DMS153 (cell line): Measurements from ENCODE around the gene UROS.

Experiments used
- DNase-seq: peaks from one replicate; lab custom pipeline; 2025; lab: John Stamatoyannopoulos, UW

UROS gene

DNA sequence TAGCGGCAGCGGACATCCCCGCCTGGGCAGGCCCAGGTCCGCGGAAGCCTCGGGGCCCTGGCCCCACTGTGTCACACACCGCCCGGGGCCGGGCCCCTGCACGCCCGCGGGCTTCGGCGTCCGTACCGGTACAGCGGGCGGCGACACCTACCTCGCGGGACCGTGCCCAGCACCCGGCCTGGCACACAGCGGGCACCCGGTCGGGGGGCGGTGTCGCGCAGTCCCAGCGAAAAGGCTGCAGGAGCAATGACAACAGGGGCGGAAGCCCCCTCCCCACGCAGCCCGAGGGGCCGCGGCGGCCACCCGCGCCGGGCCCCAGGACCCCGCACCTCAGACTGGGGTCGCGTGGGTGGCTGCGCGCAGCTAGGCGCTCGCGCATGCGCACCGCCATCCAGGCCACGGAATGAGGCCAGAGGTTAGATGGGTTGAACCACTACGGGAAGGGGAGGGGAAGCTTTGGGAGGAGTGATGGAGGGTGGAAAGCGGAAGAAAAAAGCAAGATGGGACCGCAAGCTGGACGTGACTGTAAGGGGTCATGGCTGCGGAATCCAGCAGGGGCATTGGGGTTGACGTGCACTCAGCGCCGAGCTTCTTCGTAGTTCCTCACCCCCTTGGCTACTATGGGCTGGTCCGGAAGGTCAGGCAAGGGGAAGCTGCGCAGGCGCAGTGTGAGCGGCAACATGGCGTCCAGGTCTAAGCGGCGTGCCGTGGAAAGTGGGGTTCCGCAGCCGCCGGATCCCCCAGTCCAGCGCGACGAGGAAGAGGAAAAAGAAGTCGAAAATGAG is at the start of gene UROS, which contains the start of gene BCCIP:
UROS (minus strand) TSS at position 381 of the 785 bp plus-strand sequence. CDS start 6,759 bp downstream, outside the sequence.
BCCIP (plus strand) TSS at position 669 of the 785 bp plus-strand sequence; CDS start at position 681, 12 bp downstream.
- peak; percentile 79 for DNase-seq

GRCh38 chr10:125871338-125871737 is 48.3 kb upstream of the UROS start:
- DNase-seq, result peak; percentile 61

- DNase-seq, result peak; percentile 7
These were observed 45.4 kb upstream of the UROS start for GRCh38 chr10:125868372-125868975.

DNA sequence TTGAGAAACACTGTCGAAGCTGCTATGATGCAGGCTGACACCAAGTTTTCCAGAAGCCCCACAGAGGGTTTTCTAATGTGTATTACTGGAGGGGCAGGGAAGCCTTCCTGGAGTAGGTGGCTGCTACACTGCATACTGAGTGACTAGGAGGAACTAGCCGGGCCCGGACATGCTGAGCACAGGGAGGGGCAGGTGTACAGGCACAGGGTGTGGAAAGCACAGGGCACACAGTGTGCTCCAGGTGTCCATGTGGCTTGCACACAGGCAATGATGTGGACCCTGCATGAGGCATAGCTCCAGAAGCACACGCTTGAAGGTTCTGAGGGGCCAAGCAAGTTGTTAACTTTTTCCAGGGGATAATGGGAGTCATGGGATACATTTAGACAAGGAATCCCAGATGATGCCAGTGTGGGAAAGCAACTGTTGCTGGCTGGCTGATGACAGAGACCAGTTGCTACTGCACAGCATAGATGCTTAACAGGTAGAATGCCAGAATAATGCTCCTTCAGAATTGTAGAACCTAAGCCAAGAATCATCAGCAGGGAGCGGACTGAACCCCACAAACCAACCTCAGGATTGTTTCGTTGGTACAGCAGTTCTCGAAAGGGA is 43.5 kb upstream of the UROS start:
- no peak for DNase-seq

DNA sequence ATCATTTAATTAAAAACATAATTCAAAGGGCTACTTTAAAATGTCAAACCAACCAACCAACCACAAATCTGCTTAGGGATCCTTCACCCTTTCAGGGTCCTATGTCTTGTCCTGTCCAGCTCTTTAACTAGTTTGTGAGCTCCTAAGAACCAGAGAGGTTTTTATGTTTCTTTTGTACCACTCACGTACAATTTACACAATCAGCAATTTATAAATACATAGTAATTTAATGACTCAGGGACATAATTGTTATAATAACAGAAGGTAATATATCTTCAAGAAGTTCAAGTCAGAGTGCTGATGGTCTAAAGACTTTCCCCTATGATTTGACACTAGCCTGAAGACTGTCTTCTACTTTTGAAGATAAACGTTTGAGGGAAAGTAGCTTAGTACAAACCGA is 42.1 kb upstream of the UROS start:
- no peak for DNase-seq

GRCh38 chr10:125859128-125859817 is 36.2 kb upstream of the UROS start:
- DNase-seq, result peak; percentile 90

DNA sequence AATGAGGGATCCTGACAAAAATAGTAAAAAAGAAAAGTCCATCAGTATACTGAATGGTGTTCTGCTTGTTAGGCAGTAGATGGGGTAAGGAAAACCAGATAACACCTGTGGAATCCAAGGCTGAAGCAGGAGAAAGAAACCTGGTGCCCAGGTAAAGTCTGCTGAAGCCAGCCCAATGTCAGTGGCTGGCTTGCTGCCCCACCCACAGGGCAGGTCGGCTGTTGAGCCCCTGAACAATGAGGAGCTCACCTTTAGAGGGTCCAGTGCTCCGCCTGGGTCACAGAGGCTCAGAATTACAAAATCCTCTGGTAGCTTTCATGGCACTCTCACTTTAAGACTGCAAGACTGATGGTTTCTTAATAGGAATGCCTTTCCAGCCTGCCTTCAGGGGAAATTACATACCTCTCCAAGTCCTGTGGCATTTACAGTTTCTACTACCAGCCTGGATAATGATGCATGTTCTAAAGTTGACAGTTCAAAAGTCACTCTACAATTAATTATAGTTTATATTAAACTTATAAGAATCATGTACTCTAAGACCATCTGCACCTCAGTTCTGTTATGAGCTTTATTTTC is 34.2 kb upstream of the UROS start:
- no peak for DNase-seq

- DNase-seq, result no peak
These were observed 29.4 kb upstream of the UROS start for GRCh38 chr10:125852487-125852886.

GRCh38 chr10:125850766-125851731 is 28.0 kb upstream of the UROS start:
- no peak for DNase-seq

GRCh38 chr10:125849448-125849847 is 26.4 kb upstream of the UROS start:
- no peak for DNase-seq

DNA sequence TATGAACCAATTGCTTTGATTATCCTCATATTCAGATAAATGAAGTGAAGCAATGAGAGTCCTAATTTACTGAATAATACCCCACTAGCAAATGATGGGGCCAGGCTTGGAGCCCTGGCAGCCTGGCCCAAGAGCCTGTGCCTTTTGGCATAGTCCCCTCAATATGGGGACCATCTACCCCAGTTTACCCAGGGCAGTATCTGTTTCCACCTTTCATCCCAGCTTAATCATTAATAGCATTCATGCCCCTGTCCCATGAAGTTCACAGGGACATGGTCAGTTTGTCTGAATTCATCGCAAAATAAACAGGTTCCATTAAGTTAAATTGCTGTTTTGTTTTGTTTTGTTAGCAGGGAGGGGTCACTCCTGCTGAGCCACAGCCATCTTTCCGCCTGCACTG is 25.8 kb upstream of the UROS start:
- DNase-seq, result no peak

- DNase-seq, result no peak
These were observed 25.3 kb upstream of the UROS start for GRCh38 chr10:125848371-125848770.

GRCh38 chr10:125846894-125847293 is 23.8 kb upstream of the UROS start:
- DNase-seq, result no peak

GRCh38 chr10:125845617-125846016 is 22.6 kb upstream of the UROS start:
- no peak for DNase-seq

GRCh38 chr10:125844751-125845221 is 21.7 kb upstream of the UROS start:
- no peak for DNase-seq

DNA sequence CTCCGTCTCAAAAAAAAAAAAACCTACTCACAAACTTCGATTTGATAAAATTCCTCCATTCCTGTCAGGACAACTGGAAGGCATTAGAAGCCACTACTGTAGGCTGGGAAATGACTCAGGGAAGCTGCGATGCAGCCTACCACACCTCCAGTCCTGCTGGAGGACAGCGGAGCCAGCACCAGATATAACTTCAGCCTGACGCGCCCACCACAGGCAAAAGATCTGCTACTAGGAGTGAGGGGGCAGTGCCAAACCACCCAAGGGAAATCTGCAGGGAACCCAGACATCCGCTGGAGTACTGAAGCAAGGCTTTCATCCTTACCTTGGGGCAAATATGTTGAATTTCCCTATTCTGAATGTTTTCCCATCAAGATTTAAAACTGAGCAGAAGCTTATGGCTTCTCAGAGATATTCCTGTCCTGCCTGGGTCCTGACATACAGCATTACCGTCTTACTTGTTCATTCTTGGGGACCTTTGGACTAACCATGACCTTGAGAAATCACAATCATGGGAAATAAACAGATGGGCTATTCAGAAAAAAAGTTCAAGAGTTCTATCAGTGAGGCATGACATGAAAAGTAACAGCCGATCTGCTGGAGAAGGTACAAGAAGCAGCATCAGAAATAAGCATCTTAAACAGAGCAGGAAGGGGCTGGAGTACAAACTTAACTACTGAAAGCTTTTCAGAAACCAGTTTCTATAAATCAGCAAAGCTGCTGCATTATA is 20.7 kb upstream of the UROS start:
- DNase-seq, result no peak

DNA sequence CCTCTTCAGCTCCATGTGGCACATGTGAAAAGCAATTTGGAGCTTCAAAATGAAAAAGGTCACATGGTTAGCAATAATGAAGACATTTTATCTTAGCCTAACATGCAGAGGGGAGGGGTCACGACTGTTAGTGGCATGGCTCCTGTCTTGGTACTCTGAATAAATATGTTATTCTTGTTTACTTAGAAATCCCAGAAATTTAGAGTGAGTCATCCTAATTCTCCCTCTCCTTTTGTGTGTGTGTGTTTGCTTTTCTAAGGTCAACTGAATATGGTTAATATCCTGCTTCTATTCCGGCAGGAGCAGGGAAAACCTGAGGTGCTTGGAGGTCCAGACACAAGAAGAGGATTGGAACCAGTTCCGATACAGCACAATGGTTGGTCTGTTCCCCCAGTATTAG is 17.9 kb upstream of the UROS start:
- DNase-seq, result peak; percentile 34

- DNase-seq, result no peak
These were observed 17.3 kb upstream of the UROS start for GRCh38 chr10:125840406-125840805.

DNA sequence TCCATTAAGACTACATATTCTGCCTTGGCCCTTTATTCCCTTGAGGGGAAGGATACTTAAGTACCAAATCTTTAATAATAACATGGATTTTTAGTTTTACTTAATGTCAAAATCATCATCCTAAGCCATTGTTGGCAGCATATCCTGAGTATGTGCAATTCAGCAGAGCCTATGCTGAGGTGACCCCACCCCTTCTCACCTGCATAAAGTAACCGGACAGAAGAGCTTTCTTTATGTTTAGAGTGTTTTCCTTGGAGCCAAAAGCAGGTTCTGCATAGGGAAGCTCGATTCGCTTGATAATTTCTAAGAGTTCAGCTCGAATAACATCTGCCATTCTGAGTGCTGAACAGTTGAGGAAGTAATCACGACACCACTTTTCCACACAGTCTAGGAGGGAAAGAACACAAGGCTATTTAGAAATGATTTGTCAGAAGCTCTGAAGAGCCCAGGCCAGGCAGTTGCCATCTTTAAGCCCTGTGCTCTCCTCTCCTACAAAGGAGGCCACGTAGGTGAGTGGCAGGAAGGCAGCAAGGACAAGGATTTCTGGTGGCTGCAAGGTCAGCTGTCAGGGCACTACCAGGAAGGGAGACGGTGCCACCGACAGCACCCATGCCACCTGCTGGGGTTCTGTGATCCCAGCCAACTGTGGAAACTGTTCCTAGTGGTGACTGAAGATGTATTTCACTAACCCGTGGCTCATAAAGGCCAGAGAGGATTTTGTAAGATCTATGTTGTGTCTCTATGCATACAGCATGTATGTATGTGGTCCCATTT is 15.9 kb upstream of the UROS start:
- DNase-seq, result peak; percentile 27
